ENCODE measurements around the gene EEF1AKMT2. TPM values are rescaled to one million over a fixed set of nuclear protein-coding genes. Genes with fewer than 3 reads are reported as not detected.

Gene EEF1AKMT2
- total RNA-seq, 4 donors from 2014 or later, result 10.6 to 16.8 (median 13.3) TPM

GRCh38 chr10:124712704-124713407 is 78.8 kb downstream of the EEF1AKMT2 start:
- no peak for DNase-seq (ENCODE audit: low spot score)
- ATAC-seq (ENCODE audit: low FRiP score), result no peak
- TF ChIP-seq CTCF (IDR thresholded peaks at IDR 0.05), result no peak

GRCh38 chr10:124711145-124711544 is 80.5 kb downstream of the EEF1AKMT2 start:
- ATAC-seq (ENCODE audit: low FRiP score), result no peak
- no peak for TF ChIP-seq CTCF (IDR thresholded peaks at IDR 0.05)
- no peak for DNase-seq (ENCODE audit: low spot score)

GRCh38 chr10:124710266-124710881 is 81.3 kb downstream of the EEF1AKMT2 start:
- TF ChIP-seq CTCF (IDR thresholded peaks at IDR 0.05), result no peak
- DNase-seq (ENCODE audit: low spot score), result no peak
- peak; percentile 12 for ATAC-seq (ENCODE audit: low FRiP score)

GRCh38 chr10:124709861-124710260 is 81.8 kb downstream of the EEF1AKMT2 start:
- DNase-seq (ENCODE audit: low spot score), result no peak
- peak; percentile 39 for ATAC-seq (ENCODE audit: low FRiP score)
- TF ChIP-seq CTCF (IDR thresholded peaks at IDR 0.05), result no peak

- TF ChIP-seq CTCF (IDR thresholded peaks at IDR 0.05), result no peak
- no peak for ATAC-seq (ENCODE audit: low FRiP score)
- DNase-seq (ENCODE audit: low spot score), result no peak
Observed at GRCh38 chr10:124708922-124709520, 82.7 kb downstream of the EEF1AKMT2 start.

GRCh38 chr10:124708246-124708779 is 83.4 kb downstream of the EEF1AKMT2 start:
- no peak for DNase-seq (ENCODE audit: low spot score)
- ATAC-seq (ENCODE audit: low FRiP score), result no peak
- TF ChIP-seq CTCF (IDR thresholded peaks at IDR 0.05), result no peak

Small RNA genes lying within 50 kb of the gene (small RNA-seq; reads per million reads assigned to genes)
- gene RF00019, result not detected

Other genes with a start within 250 kb of the EEF1AKMT2 start
- 10 to 100 TPM; 21.9 to 42.6 (median 32.2) TPM for gene FAM53B, start 47.5 kb downstream of the EEF1AKMT2 start, total RNA-seq
- 10 to 100 TPM in 3 of 4 donors, 1 to 10 TPM in 1; 9.8 to 13.0 (median 11.3) TPM for gene ABRAXAS2, start 9.9 kb upstream of the EEF1AKMT2 start, total RNA-seq
- 10 to 100 TPM; 25.9 to 34.2 (median 34.1) TPM for gene ZRANB1, start 150.2 kb upstream of the EEF1AKMT2 start, total RNA-seq